GM21737 (cell line): Measurements from ENCODE around the gene SLC2A6.

ENCODE experiments used
- ATAC-seq: cut with Tn5 transposase; IDR thresholded peaks from one replicate; pipeline ENCODE4 v1.9.1; 2021; ENCODE audit warnings: mild to moderate bottlenecking, moderate library complexity; ENCODE audit not compliant: unreplicated experiment

Gene SLC2A6, protein sequence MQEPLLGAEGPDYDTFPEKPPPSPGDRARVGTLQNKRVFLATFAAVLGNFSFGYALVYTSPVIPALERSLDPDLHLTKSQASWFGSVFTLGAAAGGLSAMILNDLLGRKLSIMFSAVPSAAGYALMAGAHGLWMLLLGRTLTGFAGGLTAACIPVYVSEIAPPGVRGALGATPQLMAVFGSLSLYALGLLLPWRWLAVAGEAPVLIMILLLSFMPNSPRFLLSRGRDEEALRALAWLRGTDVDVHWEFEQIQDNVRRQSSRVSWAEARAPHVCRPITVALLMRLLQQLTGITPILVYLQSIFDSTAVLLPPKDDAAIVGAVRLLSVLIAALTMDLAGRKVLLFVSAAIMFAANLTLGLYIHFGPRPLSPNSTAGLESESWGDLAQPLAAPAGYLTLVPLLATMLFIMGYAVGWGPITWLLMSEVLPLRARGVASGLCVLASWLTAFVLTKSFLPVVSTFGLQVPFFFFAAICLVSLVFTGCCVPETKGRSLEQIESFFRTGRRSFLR

DNA sequence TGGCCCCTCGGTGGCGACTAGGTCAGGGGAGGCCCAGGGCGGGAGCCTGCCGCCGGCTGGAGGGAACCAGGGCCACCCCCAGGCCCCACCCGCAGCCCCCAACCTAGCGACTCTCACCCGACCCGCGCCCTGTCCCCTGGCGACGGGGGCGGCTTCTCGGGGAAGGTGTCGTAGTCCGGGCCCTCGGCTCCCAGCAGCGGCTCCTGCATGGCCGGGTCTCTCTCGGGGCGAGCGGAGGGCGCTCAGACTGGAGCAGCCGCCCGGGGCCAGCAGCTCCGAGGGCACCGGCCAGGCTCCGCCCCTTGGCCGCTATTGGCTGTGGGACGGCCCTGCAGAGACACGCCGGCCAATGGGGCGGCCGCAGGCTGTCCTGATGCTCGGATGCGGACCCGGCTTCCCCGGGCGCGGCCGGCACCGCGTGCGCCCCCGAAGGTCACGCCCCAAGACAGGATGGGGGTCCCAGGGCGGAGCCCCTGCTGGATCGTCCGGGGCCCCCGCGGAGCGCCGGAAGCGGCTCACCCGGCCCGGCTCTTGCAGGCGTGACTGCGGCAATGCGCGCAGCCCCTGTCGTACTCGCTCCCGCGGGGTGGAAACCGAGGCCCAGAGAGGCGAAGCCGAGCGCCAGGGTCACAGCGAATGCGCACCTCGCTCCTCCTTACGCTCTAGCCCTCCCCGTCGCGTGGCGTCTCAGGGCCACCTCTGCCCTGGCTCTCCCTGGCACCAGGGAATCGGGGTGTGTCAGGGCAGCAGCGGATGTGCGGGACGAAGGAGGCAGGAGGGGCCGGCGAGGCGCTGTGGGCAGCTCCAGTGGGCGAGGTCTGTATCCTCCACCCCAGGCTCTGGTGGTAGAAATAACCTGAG, at the start of gene SLC2A6:
Gene SLC2A6, minus strand, starts transcription at position 249 of the 861 bp plus-strand sequence. Its CDS starts 40 bp downstream, at position 209.
- ATAC-seq, result peak; percentile 86

DNA sequence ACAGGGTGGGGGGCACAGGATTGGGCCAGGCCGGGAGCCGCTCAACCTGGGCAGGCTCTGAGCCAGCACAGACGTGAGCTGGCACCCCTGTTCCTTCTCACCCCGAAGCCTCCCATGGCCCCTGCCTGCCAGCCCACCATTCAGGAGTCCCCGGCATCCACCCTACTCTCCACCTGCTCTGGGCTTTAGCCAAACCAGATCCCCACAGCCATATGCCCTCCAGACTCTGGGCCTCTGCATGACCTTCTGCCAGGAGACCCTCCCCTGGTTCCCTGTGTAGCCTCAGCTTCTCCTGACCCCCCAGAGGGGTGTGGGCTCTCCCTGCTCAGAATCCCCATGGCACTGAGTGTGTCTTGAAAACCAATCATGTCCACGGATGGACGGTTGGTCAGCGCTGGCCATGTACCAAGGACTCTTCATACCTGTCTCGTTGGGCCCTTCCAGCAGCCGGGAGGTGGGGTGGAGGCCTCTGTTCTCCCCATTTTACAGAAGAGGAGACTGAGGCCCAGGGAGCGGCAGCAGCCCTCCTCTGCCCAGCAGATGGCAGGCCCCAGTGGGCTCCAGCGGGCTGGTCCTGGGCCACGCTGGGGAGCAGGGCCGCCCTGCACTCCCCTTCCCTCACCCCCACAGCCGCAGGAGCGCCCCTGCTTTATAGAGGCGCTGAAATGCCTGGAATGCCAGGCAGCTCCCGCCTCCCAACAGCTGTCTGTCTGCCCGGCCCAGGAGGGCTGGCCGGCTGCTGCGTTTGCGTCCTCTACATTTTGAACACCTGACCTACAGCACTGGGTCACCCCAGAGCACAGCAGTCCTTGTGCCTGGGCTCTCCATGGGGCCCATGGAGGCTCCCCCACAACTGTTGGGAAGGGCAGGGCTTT, 49.3 kb upstream of the SLC2A6 start:
- ATAC-seq, result no peak

DNA sequence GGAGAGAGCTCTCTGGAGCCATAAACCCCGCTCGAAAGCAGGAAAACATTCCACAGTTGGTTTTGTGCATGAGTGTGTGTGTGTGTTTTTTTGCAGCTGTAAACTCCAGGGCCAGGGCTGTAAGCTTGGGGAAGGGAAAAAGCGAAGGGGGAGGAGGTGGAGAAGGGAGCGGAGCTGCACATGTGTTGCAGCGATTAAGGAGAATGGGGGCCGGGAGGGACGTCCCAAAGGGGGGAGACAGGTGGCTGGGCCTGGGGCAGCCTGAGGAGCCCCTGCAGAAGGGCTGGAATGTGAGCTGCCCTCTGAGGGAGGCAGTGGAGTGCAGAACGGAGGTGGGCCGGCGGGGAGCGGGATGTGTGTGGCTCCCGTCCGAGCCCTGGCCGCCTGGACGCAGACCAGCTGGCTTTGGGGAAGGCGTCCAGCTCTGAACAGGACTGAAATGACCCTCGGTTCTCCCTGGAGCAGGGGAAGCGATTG, 48.6 kb upstream of the SLC2A6 start:
- ATAC-seq, result no peak

DNA sequence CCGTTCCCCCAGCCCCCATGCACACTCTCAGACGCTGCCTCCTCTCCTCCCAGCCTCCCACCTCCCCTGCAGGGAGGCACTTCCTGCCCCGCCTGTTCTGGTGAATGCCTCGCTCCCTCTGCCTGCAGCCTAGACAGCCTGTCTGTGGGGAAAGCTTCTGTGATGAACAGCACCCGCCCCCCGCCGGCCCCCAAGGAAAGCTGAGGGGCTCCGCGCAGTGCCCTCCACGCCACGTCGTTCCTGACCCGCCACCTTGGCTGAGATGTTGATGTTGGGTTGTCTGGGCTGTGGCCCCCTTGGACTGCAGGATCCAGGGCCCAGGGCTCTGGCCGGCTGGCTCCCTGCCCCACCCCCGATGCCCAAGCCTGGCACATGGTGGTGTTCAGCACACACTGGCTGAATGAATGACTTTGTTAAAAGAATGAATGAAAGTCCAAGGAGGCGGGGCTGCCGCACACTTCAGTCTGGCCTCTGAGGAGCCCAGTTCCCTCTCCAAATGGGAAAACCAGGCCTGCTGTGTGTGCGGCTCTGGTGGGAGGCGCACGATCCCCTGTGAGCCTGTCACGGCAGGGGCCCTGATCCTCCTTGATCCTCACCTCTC, 47.9 kb upstream of the SLC2A6 start:
- ATAC-seq, result no peak

DNA sequence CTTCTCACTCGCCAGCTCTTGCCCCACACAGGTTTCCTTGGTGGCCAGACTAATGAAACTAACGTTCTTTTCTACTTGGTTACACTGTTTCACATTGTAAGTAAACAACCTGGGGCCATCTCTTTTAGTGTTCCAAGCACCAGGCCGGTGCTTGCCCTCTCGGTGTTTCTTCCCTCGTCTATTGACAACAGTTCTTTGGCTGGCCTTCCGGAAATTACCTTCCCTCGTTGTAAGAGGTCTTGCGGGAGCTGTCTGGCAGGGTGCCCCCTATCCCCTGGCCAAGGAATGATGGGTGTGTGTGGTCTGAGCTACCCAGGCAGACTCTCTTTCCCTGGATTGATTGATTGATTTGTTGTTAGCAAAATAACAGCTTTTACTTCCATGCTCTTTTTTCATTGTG, 46.8 kb upstream of the SLC2A6 start:
- no peak for ATAC-seq

DNA sequence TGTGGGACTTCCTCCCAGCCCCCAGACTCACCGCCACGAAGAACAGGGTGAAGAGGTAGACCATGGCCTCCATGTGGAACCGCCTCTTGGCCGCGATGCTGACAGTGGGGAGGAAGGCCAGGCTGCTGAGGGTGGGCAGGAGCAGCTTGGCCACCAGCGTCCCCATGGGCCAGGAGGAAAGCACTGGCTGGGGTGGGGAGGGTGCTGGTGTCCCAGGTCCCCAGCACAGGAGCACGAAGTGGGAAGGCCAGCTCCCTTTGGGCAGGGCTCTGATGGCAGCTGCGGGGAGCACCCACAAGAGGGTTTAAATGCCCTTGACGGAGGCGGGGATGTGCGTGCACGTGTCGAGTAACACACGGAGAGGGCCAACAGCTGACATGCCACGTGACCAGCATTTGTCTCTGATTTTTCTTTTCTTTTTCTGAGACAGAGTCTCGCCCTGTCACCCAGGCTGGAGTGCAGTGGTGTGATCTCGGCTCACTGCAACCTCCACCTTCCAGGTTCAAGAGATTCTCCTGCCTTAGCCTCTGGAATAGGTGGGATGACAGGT, 45.9 kb upstream of the SLC2A6 start, which contains the start of gene MYMK:
Gene MYMK, minus strand, starts transcription at position 281 of the 550 bp plus-strand sequence. Its CDS starts 115 bp downstream, at position 166.
- ATAC-seq, result no peak

DNA sequence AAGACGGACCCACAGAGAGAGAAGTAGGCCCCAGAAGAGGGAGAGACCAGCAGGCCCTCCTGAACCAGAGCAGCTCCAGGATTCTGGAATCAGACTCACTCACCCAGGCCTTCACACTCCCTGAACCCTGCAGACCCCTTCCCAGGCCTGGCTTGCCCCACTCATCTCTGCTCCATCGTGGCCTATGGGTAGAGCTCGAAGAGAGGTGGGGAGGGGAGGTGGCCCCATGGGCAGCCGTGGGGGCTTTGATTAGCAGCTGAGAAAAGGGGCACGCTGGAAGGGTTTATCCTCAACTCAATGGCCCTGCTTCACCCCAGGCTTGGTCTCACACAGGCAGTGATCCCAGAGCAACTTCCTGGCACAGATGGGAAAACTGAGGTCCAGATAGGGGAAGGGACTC, 45.2 kb upstream of the SLC2A6 start:
- no peak for ATAC-seq

DNA sequence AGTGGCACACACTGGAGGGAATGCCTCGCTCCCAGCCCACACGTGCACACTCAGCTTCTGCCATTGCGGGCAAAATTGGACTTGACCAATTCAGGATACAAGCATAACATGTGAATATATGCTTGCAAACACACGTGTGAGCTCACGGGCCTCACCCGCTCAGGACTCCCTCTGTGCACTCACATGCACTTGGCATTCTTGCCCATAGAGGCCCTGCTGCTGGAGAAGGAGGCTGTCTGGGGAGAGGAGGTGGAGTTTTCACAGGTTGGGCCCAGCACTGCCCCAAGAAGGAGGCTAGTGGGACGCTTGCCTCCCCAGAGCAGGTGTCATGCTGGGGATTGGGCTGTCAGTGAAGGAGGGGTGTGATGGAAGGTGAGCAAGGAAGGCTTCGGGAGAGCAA, 44.2 kb upstream of the SLC2A6 start:
- ATAC-seq, result no peak

DNA sequence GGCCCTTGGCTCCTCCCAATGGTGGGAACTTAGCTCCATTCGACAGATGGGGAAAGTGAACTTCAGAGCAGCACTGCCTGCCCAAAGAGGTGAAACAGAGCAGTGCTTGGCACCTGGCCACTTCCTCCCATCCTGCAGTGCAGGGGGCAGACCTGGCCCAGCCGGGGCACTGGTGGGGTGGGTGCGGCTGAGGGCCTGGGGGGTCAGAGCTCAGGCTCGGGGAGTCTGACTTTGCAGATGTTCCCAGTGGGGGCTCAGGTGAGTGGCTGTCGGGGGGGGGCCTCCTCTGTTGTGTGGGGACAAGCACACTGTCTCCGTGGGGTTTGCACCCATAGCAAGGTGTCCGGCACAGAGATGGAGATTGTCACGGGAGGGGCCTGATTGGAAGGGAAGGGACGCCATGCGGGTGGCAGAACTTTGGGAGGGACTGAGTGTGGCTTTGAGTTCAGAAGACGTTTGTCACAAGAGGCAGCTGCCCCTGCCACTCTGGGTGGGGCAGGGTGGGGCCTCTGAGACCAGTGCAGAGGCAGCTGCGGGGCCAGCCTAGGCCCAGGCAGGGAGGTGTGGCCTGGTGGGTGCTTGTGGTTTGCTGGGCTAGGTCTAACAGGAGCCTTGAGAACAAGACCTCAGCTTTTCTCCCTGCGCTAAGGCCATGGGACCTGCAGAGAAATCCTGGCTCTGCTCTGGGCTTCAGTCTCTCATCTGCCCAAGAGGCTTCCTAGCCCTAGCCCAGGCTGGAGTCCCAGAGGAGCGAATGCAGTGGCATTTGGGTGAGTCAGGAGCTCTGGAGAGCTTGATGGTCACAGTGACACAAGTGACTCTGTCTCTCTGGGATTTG, 43.4 kb upstream of the SLC2A6 start:
- no peak for ATAC-seq

DNA sequence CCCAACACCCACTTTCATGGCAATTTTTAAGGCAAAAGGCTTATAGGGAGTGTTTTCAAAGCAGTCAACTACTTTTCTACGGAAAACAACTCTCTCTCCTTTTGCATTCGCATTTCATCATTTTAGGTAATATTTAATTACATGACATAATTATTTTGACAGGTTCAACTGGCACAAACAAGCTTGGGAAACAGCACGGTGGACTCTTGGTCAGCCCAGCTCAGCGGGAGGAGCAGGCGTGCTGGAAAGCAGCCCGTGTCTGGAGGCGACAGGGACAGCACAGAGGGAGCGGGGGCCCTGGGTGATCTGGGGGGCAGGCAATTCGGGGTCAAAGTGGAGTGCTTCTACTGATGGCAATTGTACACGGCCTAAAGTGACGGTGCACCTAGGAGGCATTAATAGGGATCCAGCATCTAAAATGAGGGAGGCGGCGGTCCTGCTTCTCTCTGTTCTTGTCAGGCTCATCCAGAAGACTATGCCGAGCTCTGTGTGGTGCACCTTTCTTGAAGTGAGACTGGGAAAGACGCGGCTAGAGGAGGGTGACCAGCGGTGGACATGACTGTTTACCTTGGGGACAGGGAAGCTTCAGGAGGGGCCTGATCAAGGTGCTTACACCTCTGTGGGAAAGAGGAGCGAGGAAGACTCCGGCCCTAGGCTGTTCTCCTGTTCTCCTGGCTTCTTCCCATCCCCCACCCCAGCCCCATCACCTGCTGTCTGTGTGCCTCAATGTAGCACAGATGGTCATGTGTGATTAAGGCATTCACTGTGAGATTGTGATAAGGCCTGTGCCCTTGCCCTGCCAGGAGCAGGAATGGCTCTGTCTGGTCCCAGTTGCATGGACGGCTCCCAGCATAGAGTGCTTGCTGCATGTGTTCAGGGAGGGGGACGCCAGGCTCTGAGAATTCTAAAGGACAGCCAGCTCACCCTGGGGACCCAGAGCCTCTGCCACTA, 42.5 kb upstream of the SLC2A6 start:
- no peak for ATAC-seq

DNA sequence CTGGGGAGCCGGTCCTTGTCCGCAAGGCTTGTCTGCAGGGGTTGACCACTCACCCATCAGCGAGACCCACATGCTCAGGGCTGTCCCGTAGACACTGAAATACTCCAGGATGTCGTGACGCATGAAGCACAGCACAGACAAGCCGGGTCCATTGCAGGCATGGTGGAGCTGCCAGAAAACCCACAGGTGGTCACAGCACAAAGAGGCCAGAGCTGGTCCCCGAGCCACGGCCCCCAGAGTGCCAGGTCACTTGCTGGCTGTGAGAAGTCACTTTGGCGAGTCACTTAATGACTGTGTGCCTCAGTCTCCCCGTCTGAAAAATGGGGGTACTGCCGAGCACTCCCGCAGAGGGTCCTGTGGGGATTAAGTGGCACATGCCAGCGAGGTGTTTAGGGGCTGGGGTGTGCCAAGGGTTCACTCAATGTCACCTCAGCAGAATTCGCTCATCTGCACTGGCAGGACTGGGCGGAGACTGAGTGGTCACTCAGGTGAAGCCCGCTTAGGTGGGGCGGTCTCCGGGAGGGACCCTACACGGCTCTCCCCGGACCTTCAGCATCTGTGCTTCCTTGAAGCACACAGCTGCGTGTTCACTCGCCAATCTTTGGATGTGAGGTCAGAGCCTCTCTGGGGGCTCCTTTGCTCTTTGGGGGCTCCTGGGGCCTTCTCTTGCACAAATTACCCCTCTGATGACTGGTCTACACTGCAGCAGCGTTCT, 41.4 kb upstream of the SLC2A6 start:
- ATAC-seq, result no peak

DNA sequence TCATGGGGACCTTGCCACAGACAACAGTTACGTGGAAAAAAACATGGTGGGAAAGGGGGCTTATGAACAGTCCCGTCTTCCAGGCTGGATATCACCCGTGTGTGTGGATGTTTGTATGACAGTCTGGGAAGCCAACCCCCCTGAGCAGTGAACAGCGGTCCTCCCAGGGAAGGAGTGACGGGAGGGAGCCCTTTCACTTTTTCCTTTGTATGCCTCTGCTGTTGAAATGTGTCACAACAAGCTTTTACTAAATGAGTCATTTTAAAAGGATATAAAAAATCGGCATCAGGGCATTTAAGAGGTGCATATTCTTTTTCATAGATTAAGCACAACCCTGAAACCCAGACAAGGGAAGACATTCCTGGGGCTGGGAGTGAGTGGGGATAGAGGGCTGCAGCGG, 40.8 kb upstream of the SLC2A6 start:
- no peak for ATAC-seq

DNA sequence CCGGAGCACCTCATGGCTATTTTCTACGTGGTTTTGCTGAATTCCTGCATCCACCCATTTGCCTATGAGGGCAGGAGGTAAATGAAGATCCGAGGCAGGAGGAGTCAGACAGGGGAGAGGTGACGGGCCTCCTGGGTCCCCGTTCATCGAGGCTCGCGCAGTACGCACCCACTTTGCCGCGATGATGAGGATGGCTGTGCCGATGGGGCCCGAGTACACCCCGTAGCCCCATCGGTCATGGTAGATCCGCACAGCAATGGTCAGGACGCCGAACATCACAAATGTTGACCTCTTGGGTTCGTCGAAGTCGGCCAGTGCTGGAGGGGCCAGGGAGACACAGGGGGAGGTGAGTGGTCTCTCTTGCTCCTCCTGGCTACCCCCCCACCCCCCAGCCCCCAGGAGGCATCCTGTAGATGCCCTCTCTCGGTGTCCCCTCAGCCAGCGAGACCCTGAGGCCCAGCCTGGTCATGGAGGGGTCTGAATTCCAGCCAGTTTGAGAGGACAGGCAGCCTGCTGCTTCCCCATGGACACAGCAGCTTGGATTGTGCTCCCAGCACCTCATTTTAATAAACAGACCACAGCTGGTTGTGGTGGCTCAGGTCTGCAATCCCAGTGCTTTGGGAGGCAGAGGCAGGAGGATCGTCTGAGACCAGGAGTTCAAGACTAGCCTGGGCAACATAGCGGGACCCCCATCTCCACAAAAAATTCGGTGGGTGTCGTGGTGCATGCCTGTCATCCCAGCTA, 40.0 kb upstream of the SLC2A6 start:
- no peak for ATAC-seq

DNA sequence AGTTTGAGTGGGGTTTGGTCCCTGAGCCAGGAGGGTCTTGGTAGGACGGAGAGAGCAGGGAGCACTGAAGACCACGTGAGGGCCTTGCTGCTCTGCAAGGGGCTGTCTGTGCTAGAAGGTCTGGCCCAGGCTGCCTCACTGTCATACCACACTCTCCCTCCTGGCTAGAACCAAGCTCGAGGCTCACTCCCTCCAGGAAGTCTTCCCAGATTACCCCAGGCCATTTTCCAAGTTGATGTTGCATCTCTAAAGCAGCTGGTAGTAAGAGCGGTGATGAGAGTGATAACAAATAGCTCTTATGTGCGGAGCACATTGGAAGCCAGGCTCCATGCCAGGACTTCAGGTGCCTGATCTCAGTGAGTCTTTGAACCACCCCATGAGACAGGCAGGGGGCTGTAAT, 39.3 kb upstream of the SLC2A6 start:
- ATAC-seq, result no peak

DNA sequence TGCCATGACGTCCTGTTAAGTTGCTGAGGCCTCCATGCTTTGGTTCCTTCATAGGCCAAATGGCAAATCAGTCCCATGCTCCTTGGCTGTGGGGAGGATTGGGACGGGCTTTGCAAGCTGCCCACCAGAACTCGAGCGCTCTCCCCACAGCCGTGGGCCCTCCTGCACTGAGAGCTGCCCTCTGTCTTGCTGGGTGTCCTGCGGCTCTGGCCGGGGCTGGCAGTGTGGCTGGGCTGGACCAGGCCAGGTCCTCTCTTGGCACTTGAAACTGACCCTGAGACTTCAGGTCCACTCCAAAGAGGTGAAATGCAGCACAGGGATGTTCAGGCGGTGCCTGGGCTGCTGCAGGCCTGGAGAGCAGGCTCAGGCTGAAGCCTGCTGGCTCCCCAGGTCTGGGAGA, 38.8 kb upstream of the SLC2A6 start:
- ATAC-seq, result no peak

DNA sequence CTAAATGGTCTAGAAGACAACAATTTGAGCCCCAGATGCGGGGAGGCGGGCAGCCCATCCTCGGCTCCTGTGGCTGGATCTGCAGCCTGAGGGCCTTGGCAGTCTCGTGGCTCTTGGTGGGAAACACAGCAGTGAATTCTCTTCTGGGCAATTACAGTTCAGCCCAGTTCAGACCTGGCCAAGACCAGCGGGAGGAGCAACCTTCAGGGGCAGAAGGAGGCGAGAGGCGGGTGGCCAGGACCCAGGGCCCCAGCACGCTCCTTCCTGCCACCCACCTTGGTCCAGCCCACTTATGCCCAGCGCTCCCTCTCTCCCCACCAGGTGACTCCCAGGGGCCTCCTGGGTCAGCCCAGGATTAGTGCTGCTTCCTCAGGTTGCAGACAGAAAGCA, 38.1 kb upstream of the SLC2A6 start:
- ATAC-seq, result no peak
